ENCODE measurements around the gene ZC3H18.
A peak's percentile ranks its signal among the peaks of the same experiment; 100 is the strongest.

Gene ZC3H18

GRCh38 chr16:88527186-88527936 is 42.8 kb upstream of the ZC3H18 start:
- TF ChIP-seq TAF1 (IDR thresholded peaks at IDR 0.05; ENCODE audit: borderline replicate concordance, low read depth, low read length): no peak
- no peak for TF ChIP-seq POLR2A (IDR thresholded peaks at IDR 0.05; ENCODE audit: low read depth, low read length)
- no peak for TF ChIP-seq POLR2AphosphoS5 (IDR thresholded peaks at IDR 0.05; ENCODE audit: low read depth, low read length)
- FAIRE-seq: peak; percentile 88
- DNase-seq (ENCODE audit: insufficient read length): peak; percentile 93

- TF ChIP-seq TAF1 (IDR thresholded peaks at IDR 0.05; ENCODE audit: borderline replicate concordance, low read depth, low read length): no peak
- no peak for TF ChIP-seq POLR2A (IDR thresholded peaks at IDR 0.05; ENCODE audit: low read depth, low read length)
- no peak for TF ChIP-seq POLR2AphosphoS5 (IDR thresholded peaks at IDR 0.05; ENCODE audit: low read depth, low read length)
- DNase-seq (ENCODE audit: insufficient read length) (no peak), FAIRE-seq (no peak)
Observed at GRCh38 chr16:88527937-88528743, 42.1 kb upstream of the ZC3H18 start.

- DNase-seq (ENCODE audit: insufficient read length) (no peak), FAIRE-seq (no peak)
- TF ChIP-seq POLR2AphosphoS5 (IDR thresholded peaks at IDR 0.05; ENCODE audit: low read depth, low read length) (no peak), TAF1 (IDR thresholded peaks at IDR 0.05; ENCODE audit: borderline replicate concordance, low read depth, low read length) (no peak), POLR2A (IDR thresholded peaks at IDR 0.05; ENCODE audit: low read depth, low read length) (no peak)
Observed at GRCh38 chr16:88528902-88529318, 41.3 kb upstream of the ZC3H18 start.

- FAIRE-seq (no peak), DNase-seq (ENCODE audit: insufficient read length) (no peak)
- no peak for TF ChIP-seq TAF1 (IDR thresholded peaks at IDR 0.05; ENCODE audit: borderline replicate concordance, low read depth, low read length)
- no peak for TF ChIP-seq POLR2A (IDR thresholded peaks at IDR 0.05; ENCODE audit: low read depth, low read length)
- no peak for TF ChIP-seq POLR2AphosphoS5 (IDR thresholded peaks at IDR 0.05; ENCODE audit: low read depth, low read length)
Observed at GRCh38 chr16:88529596-88529995, 40.6 kb upstream of the ZC3H18 start.

- TF ChIP-seq POLR2AphosphoS5 (IDR thresholded peaks at IDR 0.05; ENCODE audit: low read depth, low read length) (no peak), TAF1 (IDR thresholded peaks at IDR 0.05; ENCODE audit: borderline replicate concordance, low read depth, low read length) (no peak), POLR2A (IDR thresholded peaks at IDR 0.05; ENCODE audit: low read depth, low read length) (no peak)
- FAIRE-seq (no peak), DNase-seq (ENCODE audit: insufficient read length) (no peak)
Observed at GRCh38 chr16:88530051-88530857, 39.9 kb upstream of the ZC3H18 start.

GRCh38 chr16:88530858-88531203 is 39.4 kb upstream of the ZC3H18 start:
- TF ChIP-seq TAF1 (IDR thresholded peaks at IDR 0.05; ENCODE audit: borderline replicate concordance, low read depth, low read length): no peak
- no peak for TF ChIP-seq POLR2A (IDR thresholded peaks at IDR 0.05; ENCODE audit: low read depth, low read length)
- no peak for TF ChIP-seq POLR2AphosphoS5 (IDR thresholded peaks at IDR 0.05; ENCODE audit: low read depth, low read length)
- DNase-seq (ENCODE audit: insufficient read length): no peak
- no peak for FAIRE-seq

- no peak for FAIRE-seq
- TF ChIP-seq POLR2A (IDR thresholded peaks at IDR 0.05; ENCODE audit: low read depth, low read length): no peak
- no peak for TF ChIP-seq POLR2AphosphoS5 (IDR thresholded peaks at IDR 0.05; ENCODE audit: low read depth, low read length)
- TF ChIP-seq TAF1 (IDR thresholded peaks at IDR 0.05; ENCODE audit: borderline replicate concordance, low read depth, low read length): no peak
- DNase-seq (ENCODE audit: insufficient read length): no peak
Observed at GRCh38 chr16:88531346-88531745, 38.9 kb upstream of the ZC3H18 start.

- FAIRE-seq: no peak
- TF ChIP-seq TAF1 (IDR thresholded peaks at IDR 0.05; ENCODE audit: borderline replicate concordance, low read depth, low read length) (no peak), POLR2AphosphoS5 (IDR thresholded peaks at IDR 0.05; ENCODE audit: low read depth, low read length) (no peak), POLR2A (IDR thresholded peaks at IDR 0.05; ENCODE audit: low read depth, low read length) (no peak)
- DNase-seq (ENCODE audit: insufficient read length): no peak
Observed at GRCh38 chr16:88531931-88532433, 38.2 kb upstream of the ZC3H18 start.

- DNase-seq (ENCODE audit: insufficient read length) (no peak), FAIRE-seq (no peak)
- no peak for TF ChIP-seq POLR2AphosphoS5 (IDR thresholded peaks at IDR 0.05; ENCODE audit: low read depth, low read length)
- TF ChIP-seq POLR2A (IDR thresholded peaks at IDR 0.05; ENCODE audit: low read depth, low read length): no peak
- no peak for TF ChIP-seq TAF1 (IDR thresholded peaks at IDR 0.05; ENCODE audit: borderline replicate concordance, low read depth, low read length)
Observed at GRCh38 chr16:88532434-88533241, 37.6 kb upstream of the ZC3H18 start.

- no peak for TF ChIP-seq POLR2AphosphoS5 (IDR thresholded peaks at IDR 0.05; ENCODE audit: low read depth, low read length)
- no peak for TF ChIP-seq POLR2A (IDR thresholded peaks at IDR 0.05; ENCODE audit: low read depth, low read length)
- TF ChIP-seq TAF1 (IDR thresholded peaks at IDR 0.05; ENCODE audit: borderline replicate concordance, low read depth, low read length): no peak
- FAIRE-seq (no peak), DNase-seq (ENCODE audit: insufficient read length) (no peak)
Observed at GRCh38 chr16:88533381-88533917, 36.8 kb upstream of the ZC3H18 start.

Measured in GM12892 (cell line).